ENCODE data around the gene PLAGL2. TPM values are rescaled to one million over a fixed set of nuclear protein-coding genes. Genes with fewer than 3 reads are reported as not detected.

PLAGL2 gene
- total RNA-seq, 1 donor from 2014 or later, result 8.3 TPM

GRCh38 chr20:32183947-32184635 is 23.5 kb downstream of the PLAGL2 start:
- peak; percentile 51 for DNase-seq (ENCODE audit: low spot score)

- DNase-seq (ENCODE audit: low spot score), result peak; percentile 51
Observed at GRCh38 chr20:32181606-32182005, 25.9 kb downstream of the PLAGL2 start.

DNA sequence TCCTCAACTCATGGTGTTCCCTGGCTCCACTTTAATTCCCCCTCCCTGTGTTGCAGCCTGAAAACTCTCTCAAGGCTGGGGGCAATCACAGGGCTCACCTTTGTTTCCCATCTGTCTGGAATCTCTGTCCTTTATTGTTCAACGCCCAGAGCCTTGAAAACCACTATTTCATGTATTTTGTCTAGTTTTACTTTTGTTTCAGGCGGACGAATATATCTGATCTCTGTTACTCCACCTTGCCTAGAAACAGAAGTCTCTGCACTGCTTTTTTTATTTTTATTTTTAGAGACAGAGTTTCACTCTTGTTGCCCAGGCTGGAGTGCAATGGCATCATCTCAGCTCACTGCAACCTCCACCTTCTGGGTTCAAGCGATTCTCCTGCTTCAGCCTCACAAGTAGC is 27.6 kb downstream of the PLAGL2 start:
- DNase-seq (ENCODE audit: low spot score), result no peak

DNA sequence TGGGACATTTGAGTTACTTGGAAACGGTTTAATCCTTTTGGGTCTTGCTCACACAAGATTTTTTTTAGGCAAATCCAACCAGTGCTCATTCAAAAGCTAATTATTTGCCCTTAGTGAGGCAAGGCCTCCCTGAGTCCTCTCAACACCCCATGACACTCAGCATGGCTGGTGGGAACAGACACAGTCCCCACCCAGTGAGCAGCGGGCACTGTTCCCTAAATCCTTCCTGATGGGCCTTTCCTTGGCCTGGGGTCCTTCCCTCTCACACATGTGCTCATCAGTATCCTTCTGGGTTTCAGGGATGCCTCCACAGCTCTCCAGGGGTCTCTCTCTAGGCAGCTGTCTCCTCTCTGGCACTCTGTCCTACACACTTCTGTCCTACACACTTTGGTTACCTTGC is 28.0 kb downstream of the PLAGL2 start:
- peak; percentile 49 for DNase-seq (ENCODE audit: low spot score)

DNA sequence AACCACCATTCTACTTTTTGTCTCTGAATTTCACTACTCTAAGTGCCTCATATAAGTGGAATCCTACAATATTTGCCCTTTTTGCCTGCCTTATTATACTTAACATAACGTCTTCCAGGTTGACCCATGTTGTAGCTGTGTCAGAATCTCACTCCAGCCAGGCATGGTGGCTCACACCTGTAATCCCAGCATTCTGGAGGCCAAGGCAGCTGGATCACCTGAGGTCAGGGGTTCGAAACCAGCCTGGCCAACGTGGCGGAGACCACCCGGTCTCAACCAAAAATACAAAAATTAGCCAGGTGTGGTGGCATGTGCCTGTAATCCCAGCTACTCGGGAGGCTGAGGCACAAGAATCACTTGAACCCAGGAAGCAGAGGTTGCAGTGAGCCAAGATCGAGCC is 29.8 kb downstream of the PLAGL2 start:
- peak; percentile 24 for DNase-seq (ENCODE audit: low spot score)

- peak; percentile 16 for DNase-seq (ENCODE audit: low spot score)
Observed at GRCh38 chr20:32168184-32168910, 39.2 kb downstream of the PLAGL2 start.

DNA sequence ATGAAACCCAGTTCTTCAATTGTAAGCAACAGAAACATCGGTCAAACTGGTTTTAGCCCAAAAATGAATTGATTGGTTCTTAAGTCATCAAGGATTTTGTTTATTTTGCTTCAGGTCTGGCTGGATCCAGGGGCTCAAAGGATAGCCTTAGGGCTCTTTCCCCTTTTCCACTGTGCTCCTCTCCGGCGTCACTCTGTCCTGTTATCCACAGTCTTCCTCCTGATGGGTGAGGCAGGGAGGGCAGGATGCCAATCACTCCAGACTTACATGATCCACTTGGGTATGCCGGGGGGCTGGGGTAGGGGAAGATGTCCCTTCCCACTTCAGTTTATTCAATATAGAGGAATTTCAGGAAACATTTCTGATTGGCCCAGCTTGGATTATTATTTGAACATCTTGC is 40.0 kb downstream of the PLAGL2 start:
- DNase-seq (ENCODE audit: low spot score), result peak; percentile 64

GRCh38 chr20:32165836-32166545 is 41.6 kb downstream of the PLAGL2 start:
- no peak for DNase-seq (ENCODE audit: low spot score)

GRCh38 chr20:32164984-32165735 is 42.4 kb downstream of the PLAGL2 start:
- no peak for DNase-seq (ENCODE audit: low spot score)

DNA sequence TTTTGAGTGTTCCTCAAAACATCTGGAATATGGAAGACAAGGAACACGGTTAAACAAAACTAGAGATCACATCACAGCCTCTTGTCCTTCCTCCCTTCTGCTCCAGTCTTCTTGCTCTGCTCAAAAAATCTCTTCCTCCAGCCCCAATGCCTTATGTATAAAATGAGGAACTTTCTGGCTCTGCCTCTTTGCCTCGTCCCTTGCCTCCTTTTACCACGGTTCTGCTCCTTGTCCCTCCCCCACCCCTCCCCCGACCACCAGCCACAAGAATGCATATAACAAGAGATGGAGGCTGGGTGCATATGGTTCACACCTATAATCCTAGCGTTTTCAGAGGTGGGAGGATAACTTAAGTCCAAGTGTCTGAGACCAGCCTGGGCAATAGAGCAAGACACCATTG is 43.6 kb downstream of the PLAGL2 start:
- DNase-seq (ENCODE audit: low spot score), result no peak

GRCh38 chr20:32162351-32162750 is 45.2 kb downstream of the PLAGL2 start:
- DNase-seq (ENCODE audit: low spot score), result no peak

DNA sequence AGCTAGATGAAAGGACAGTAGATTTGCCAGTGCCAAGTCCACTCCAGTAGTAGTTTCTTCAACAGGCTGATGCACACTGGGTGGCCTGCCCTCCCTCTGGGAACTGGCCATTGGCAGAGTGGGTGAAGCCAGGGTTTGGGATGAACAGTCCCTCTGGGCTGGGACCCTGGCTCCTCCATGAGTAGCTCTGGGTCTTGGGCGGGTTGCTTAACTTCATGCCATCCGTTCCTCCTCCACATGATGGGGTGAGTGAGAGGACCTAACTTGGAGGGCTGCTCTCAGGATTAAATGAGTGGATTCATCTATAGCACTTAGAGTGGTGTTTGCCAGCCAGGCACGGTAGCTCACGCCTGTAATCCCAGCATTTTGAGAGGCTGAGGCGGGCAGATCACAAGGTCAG is 47.2 kb downstream of the PLAGL2 start:
- peak; percentile 73 for DNase-seq (ENCODE audit: low spot score)

DNA sequence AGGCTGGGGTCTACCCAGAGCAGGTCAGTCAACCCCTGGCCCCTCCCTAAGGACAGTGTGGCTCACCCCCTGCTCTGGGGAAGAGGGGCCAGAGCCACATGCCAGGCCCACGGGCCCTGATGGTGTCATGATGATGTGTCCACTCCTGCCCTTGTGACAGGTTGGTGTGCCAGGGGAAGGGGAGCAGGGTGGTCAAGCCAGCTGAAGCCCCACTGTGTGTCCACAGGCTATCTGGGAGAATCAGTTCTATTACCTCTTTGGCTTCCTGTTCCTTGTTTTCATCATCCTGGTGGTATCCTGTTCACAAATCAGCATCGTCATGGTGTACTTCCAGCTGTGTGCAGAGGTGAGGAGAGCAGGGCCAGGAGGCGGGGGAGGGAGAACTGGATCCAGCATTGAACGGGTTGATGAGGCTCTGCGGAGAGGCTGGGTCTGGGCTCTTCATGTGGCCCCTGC is 47.7 kb downstream of the PLAGL2 start:
- DNase-seq (ENCODE audit: low spot score), result peak; percentile 77

- peak; percentile 51 for DNase-seq (ENCODE audit: low spot score)
Observed at GRCh38 chr20:32158943-32159660, 48.4 kb downstream of the PLAGL2 start.

DNA sequence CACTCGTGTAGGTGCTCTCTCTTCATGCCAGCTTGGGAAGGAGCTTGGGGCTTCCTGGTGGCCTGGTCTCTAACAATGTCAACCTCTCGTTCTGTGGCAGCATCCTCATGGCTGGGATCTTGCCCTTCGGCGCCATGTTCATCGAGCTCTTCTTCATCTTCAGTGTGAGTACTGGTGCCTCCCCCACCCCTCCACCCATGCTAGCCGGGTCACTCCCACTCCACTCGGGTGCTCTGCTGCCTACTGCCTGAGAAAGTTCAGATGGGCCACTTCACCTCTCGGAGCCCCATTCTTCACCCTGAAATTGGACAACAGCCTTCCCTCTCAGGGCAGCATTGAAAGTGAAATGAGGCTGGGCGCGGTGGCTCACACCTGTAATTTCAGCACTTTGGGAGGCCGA is 49.2 kb downstream of the PLAGL2 start:
- DNase-seq (ENCODE audit: low spot score), result peak; percentile 53

GRCh38 chr20:32157611-32158010 is 49.9 kb downstream of the PLAGL2 start:
- DNase-seq (ENCODE audit: low spot score), result peak; percentile 84

DNA sequence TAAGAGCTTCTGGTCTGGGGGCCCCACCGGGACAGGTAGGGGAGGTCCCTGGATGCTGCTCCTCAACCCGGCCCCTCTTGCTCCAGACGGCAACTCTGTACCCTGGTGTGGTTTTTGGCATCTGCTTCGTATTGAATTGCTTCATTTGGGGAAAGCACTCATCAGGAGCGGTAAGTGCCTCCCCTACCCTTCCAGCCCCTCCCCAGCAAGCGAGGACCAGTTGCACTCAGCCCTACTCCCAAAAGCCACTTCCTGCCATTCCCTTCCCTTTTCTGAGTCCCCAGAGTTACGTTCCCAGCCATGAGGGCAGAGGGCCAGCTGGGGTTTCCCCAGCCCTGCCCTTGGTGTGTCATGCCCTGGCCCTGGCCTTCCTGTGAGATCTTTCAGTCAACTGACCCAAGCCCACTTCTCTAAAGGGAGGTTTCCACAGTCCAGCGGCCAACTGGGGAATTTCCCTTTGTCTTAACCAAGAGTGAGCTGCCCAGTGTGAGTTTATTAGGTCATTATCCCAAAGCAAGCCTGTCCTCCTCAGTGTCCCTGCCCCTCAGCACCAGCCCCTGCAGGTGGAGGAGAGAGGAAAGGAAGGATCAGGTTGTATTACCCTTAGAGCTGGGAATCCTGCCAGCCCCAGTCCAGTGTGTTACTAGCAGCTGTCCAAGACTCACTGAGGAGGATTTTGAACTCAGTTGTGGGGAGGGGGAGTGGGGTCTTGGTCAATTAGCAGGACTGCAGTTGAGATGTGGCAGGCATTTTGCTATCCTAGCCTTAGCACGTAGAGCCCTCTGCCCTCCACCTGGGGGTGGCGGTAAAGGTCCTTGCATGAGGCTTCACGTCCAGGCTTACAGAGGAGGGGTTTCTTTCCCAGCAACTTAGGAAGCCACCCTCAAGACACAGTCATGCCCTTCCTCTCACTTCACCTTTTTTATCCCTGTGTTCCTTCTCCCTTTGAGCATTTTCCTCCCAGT is 52.2 kb downstream of the PLAGL2 start:
- peak; percentile 94 for DNase-seq (ENCODE audit: low spot score)

GRCh38 chr20:32153771-32154170 is 53.8 kb downstream of the PLAGL2 start:
- peak; percentile 41 for DNase-seq (ENCODE audit: low spot score)

DNA sequence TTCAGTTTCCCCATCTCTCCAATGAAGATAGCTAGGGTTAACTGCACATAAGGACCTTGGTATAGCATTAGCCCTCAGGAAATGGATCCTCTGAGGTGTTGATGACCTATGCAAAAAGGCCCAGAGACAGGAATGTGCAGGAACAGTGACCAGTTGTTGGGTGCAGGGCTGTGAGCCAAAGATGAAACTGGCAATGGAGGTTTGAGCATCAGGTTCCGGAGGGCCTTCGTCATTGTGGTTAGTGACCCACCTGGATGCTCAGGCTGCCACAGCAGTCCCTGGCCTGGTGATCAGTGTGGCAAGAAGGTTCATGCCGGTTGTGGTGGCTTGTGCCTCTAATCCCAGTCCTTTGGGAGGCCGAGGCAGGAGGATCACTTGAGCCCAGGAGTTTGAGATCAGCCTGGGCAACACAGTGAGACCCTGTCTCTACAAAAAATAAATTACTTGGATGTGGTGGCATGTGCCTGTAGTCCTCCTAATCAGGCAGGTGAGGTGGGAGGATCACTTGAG is 54.3 kb downstream of the PLAGL2 start:
- DNase-seq (ENCODE audit: low spot score), result peak; percentile 53
